ENCODE measurements around the gene EPM2AIP1.

EPM2AIP1 gene

GRCh38 chr3:37025561-37026335 is 32.8 kb upstream of the EPM2AIP1 start:
- no peak for TF ChIP-seq CTCF (IDR thresholded peaks at IDR 0.05; ENCODE audit: insufficient read depth, low read depth, low read length, missing control alignments)
- no peak overlapping the region for H3K4me3 ChIP-seq (ENCODE audit: low read depth, low read length)
- DNase-seq (ENCODE audit: low read depth), result no peak

GRCh38 chr3:37024820-37025405 is 32.0 kb upstream of the EPM2AIP1 start:
- peak; percentile 20 for DNase-seq (ENCODE audit: low read depth)
- TF ChIP-seq CTCF (IDR thresholded peaks at IDR 0.05; ENCODE audit: insufficient read depth, low read depth, low read length, missing control alignments), result no peak
- no peak overlapping the region for H3K4me3 ChIP-seq (ENCODE audit: low read depth, low read length)

GRCh38 chr3:37024092-37024491 is 31.2 kb upstream of the EPM2AIP1 start:
- H3K4me3 ChIP-seq (ENCODE audit: low read depth, low read length), result no peak overlapping the region
- no peak for DNase-seq (ENCODE audit: low read depth)
- TF ChIP-seq CTCF (IDR thresholded peaks at IDR 0.05; ENCODE audit: insufficient read depth, low read depth, low read length, missing control alignments), result peak; percentile 30

- H3K4me3 ChIP-seq (ENCODE audit: low read depth, low read length), result no peak overlapping the region
- DNase-seq (ENCODE audit: low read depth), result no peak
- no peak for TF ChIP-seq CTCF (IDR thresholded peaks at IDR 0.05; ENCODE audit: insufficient read depth, low read depth, low read length, missing control alignments)
Measured at GRCh38 chr3:37017683-37018082, 24.8 kb upstream of the EPM2AIP1 start.

GRCh38 chr3:37016903-37017302 is 24.0 kb upstream of the EPM2AIP1 start:
- DNase-seq (ENCODE audit: low read depth), result no peak
- no peak overlapping the region for H3K4me3 ChIP-seq (ENCODE audit: low read depth, low read length)
- no peak for TF ChIP-seq CTCF (IDR thresholded peaks at IDR 0.05; ENCODE audit: insufficient read depth, low read depth, low read length, missing control alignments)

- TF ChIP-seq CTCF (IDR thresholded peaks at IDR 0.05; ENCODE audit: insufficient read depth, low read depth, low read length, missing control alignments), result no peak
- H3K4me3 ChIP-seq (ENCODE audit: low read depth, low read length), result no peak overlapping the region
- no peak for DNase-seq (ENCODE audit: low read depth)
Measured at GRCh38 chr3:37015642-37016041, 22.7 kb upstream of the EPM2AIP1 start.
